Testis (tissue), 3 donors: ENCODE results near the gene TBC1D23. TPM values are rescaled to one million over a fixed set of nuclear protein-coding genes. Genes with fewer than 3 reads are reported as not detected.
"Not testable (repeated sequence)": the region's sequence is repeated elsewhere in the genome, so short reads cannot be mapped to it uniquely, and the experiment has no call there.

Experiments used
- DNase-seq: peaks from one replicate; pipeline ENCODE4 v3.0.0-alpha.2; 2019
- H3K27ac ChIP-seq, 2 donors: fragments of 200-600 bp; sonication (generic); one replicate each; pipeline ENCODE4 v1.5.1; 2019
- H3K27me3 ChIP-seq: fragments of 200-600 bp; sonication (generic); one replicate; pipeline ENCODE4 v1.5.1; 2019
- H3K36me3 ChIP-seq: fragments of 200-600 bp; sonication (generic); one replicate; pipeline ENCODE4 v1.5.1; 2017; ENCODE audit warnings: low read depth; ENCODE audit errors: missing control alignments
- H3K4me1 ChIP-seq: fragments of 200-600 bp; sonication (generic); one replicate; pipeline ENCODE4 v1.5.1; 2019
- H3K4me3 ChIP-seq, 2 donors: fragments of 200-600 bp; sonication (generic); one replicate each; pipeline ENCODE4 v1.5.1; 2017 to 2019
- H3K9me3 ChIP-seq: fragments of 200-600 bp; sonication (generic); one replicate; pipeline ENCODE4 v1.5.1; 2017
- CTCF ChIP-seq, 3 experiments: fragments of 450-650 bp in 2 of 3; fragments of 200-600 bp in 1 of 3; sonication (generic) in 1 of 3; IDR thresholded peaks; one replicate each; pipeline ENCODE4 v1.5.1; 2016 to 2019; ENCODE audit warnings: antibody characterized with exemption in 3 of 3, mild to moderate bottlenecking in 2 of 3, moderate library complexity in 1 of 3
- POLR2A ChIP-seq: fragments of 450-650 bp; IDR thresholded peaks from one replicate; pipeline ENCODE4 v1.6.1; 2017; ENCODE audit warnings: antibody characterized with exemption, mild to moderate bottlenecking, moderate library complexity
- WGBS, 2 donors: methylation state at CpG; one replicate each; pipeline ENCODE4 v1.1.5; 2018; 5-methylcytosine and 5-hydroxymethylcytosine counted together
- intact Hi-C: fragments of 100-400 bp; cut with DNase I; formaldehyde crosslinking; loops from one replicate; pipeline ENCODE4 v1.15.1; 2023; ENCODE audit warnings: low total_unique reads
- polyA plus RNA-seq: library from polyadenylated mRNA; stranded (reverse); fragments of 350-450 nt; fragmentation: Illumina TruSeq; extraction: RNeasy Lipid Tissue Mini Kit (QIAGEN cat#74804); gene quantifications from one replicate; pipeline ENCODE4 v1.2.3, GENCODE V29; 2014; ENCODE audit warnings: low read depth, low replicate concordance; ENCODE audit not compliant: insufficient read depth
- total RNA-seq, 2 donors: library from RNA; depleted of rRNA; stranded (reverse); fragments of >200 nt; gene quantifications; one replicate each; pipeline ENCODE4 v1.2.3, GENCODE V29; 2016

Gene TBC1D23
- total and polyA plus RNA-seq, 3 donors from 2014 or later = 20.6 to 35.6 (median 28.7) TPM

- 94 to 100% methylated on average over 1 of the region's 1 CpG for WGBS, 2 donors
- intact Hi-C loops = no loop called here
- TF ChIP-seq CTCF (IDR thresholded peaks at IDR 0.05) (no peak), POLR2A (no peak)
- H3K4me3 ChIP-seq = no peak overlapping the region
- no peaks in the 10 kb centered on the region for H3K9me3 ChIP-seq
- H3K36me3 ChIP-seq = no peaks in the 10 kb centered on the region
- no peak for DNase-seq
- H3K4me1 ChIP-seq = no peaks in the 10 kb centered on the region
- H3K27ac ChIP-seq = no peak overlapping the region
- no peaks in the 10 kb centered on the region for H3K27me3 ChIP-seq
Measured at GRCh38 chr3:100238599-100238998, 22.2 kb upstream of the TBC1D23 start.

GRCh38 chr3:100242471-100242870, 18.3 kb upstream of the TBC1D23 start:
- H3K36me3 ChIP-seq, H3K4me1 ChIP-seq, H3K4me3 ChIP-seq, intact Hi-C loops, H3K9me3 ChIP-seq, H3K27me3 ChIP-seq, H3K27ac ChIP-seq, DNase-seq: not testable (repeated sequence)
- 82 to 93% methylated on average over 1 of the region's 1 CpG for WGBS, 2 donors

- TF ChIP-seq CTCF (IDR thresholded peaks at IDR 0.05) (no peak), POLR2A (no peak)
- Histone ChIP-seq H3K9me3 (no peaks in the 10 kb centered on the region), H3K27ac (no peak overlapping the region), H3K36me3 (no peaks in the 10 kb centered on the region), H3K4me3 (no peak overlapping the region), H3K4me1 (no peaks in the 10 kb centered on the region), H3K27me3 (no peaks in the 10 kb centered on the region)
- intact Hi-C loops = no loop called here
- DNase-seq = no peak
Measured at GRCh38 chr3:100244264-100244663, 16.5 kb upstream of the TBC1D23 start.

- intact Hi-C loops = no loop called here
- no peak for DNase-seq
- TF ChIP-seq CTCF (IDR thresholded peaks at IDR 0.05) (no peak), POLR2A (no peak)
- Histone ChIP-seq H3K4me3 (no peak overlapping the region), H3K36me3 (no peaks in the 10 kb centered on the region), H3K27ac (no peak overlapping the region), H3K4me1 (no peaks in the 10 kb centered on the region), H3K9me3 (no peaks in the 10 kb centered on the region), H3K27me3 (no peaks in the 10 kb centered on the region)
Measured at GRCh38 chr3:100245136-100245535, 15.7 kb upstream of the TBC1D23 start.

- 47 to 60% methylated on average over 4 of the region's 4 CpGs for WGBS, 2 donors
- Histone ChIP-seq H3K9me3 (no peaks in the 10 kb centered on the region), H3K27me3 (no peaks in the 10 kb centered on the region), H3K4me3 (no peak overlapping the region), H3K36me3 (no peaks in the 10 kb centered on the region), H3K27ac (no peak overlapping the region), H3K4me1 (no peaks in the 10 kb centered on the region)
- DNase-seq = no peak
- intact Hi-C loops = no loop called here
- TF ChIP-seq CTCF (IDR thresholded peaks at IDR 0.05) = no peak
- TF ChIP-seq POLR2A = no peak
Measured at GRCh38 chr3:100245927-100246326, 14.9 kb upstream of the TBC1D23 start.
